Measurements from ENCODE around the gene AK2.

DNA sequence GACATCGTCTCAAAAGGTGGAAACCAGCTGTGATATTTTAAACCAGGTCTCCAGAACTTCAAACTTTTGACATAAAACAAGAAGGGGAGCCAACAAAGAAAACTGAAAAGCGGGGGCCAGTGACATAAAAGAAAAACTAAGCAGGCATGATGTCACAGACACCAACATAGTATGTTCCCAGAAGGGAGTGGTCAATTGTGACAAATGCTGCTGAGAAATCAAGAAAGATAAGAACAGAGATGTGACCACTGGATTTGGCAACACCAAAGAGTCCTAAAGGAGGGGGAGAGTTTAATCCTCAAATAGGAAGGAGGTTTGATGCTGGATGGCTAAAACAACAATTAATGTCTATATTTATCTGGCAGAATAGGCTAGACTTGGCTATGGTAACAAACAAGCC is 69.8 kb downstream of the AK2 start:
- TF ChIP-seq, protein P1, sequence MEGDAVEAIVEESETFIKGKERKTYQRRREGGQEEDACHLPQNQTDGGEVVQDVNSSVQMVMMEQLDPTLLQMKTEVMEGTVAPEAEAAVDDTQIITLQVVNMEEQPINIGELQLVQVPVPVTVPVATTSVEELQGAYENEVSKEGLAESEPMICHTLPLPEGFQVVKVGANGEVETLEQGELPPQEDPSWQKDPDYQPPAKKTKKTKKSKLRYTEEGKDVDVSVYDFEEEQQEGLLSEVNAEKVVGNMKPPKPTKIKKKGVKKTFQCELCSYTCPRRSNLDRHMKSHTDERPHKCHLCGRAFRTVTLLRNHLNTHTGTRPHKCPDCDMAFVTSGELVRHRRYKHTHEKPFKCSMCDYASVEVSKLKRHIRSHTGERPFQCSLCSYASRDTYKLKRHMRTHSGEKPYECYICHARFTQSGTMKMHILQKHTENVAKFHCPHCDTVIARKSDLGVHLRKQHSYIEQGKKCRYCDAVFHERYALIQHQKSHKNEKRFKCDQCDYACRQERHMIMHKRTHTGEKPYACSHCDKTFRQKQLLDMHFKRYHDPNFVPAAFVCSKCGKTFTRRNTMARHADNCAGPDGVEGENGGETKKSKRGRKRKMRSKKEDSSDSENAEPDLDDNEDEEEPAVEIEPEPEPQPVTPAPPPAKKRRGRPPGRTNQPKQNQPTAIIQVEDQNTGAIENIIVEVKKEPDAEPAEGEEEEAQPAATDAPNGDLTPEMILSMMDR (IDR thresholded peaks at IDR 0.05): no peak
- no peak for TF ChIP-seq EZH2 (IDR thresholded peaks at IDR 0.05; ENCODE audit: borderline replicate concordance, insufficient read depth, low read depth, low read length, poor library complexity, severe bottlenecking)
